Skeletal muscle satellite cell (primary cell): ENCODE measurements around the gene RAB15.

Experiments used
- H3K27me3 ChIP-seq: 2 replicates; pipeline ENCODE4 v1.7.0; 2013; ENCODE audit warnings: low read length; ENCODE audit not compliant: control insufficient read depth, insufficient read depth
- H3K36me3 ChIP-seq: 2 replicates; pipeline ENCODE4 v1.7.0; 2013; ENCODE audit warnings: mild to moderate bottlenecking, control low read depth, low read length; ENCODE audit not compliant: insufficient read depth
- H3K4me1 ChIP-seq: 2 replicates; pipeline ENCODE4 v1.7.0; 2013; ENCODE audit warnings: low read length; ENCODE audit not compliant: control insufficient read depth, insufficient read depth
- H3K4me2 ChIP-seq: 2 replicates; pipeline ENCODE4 v1.7.0; 2013; ENCODE audit warnings: mild to moderate bottlenecking, low read length
- H3K4me3 ChIP-seq: 2 replicates; pipeline ENCODE4 v1.7.0; 2013; ENCODE audit warnings: low read length
- H3K9ac ChIP-seq: 2 replicates; pipeline ENCODE4 v1.7.0; 2013; ENCODE audit warnings: mild to moderate bottlenecking, low read depth, low read length, moderate library complexity
- H3K9me3 ChIP-seq: replicated peaks from 2 replicates; pipeline ENCODE4 v1.7.0; 2013; ENCODE audit warnings: mild to moderate bottlenecking, control low read depth, low read length

RAB15 gene

GRCh38 chr14:64986648-64987437, 14.7 kb upstream of the RAB15 start, which contains the start of gene FNTB:
Gene FNTB (plus strand): TSS chr14:64986895. CDS start chr14:64986954, 59 bp downstream.
- Histone ChIP-seq H3K4me1 (peaks cover 8% of the 10 kb centered on the region), H3K9me3 (no peaks in the 10 kb centered on the region), H3K9ac (peak within 1 kb of the TSS; percentile 88), H3K4me3 (peak within 1 kb of the TSS; percentile 83), H3K4me2 (peak within 1 kb of the TSS; percentile 86), H3K36me3 (no peaks in the 10 kb centered on the region), H3K27me3 (no peaks in the 10 kb centered on the region)

GRCh38 chr14:64983439-64984310, 11.5 kb upstream of the RAB15 start:
- peak overlapping the region; percentile 64 for H3K4me3 ChIP-seq
- peak overlapping the region; percentile 56 for H3K9ac ChIP-seq
- H3K27me3 ChIP-seq: no peaks in the 10 kb centered on the region
- H3K4me1 ChIP-seq: peaks cover 8% of the 10 kb centered on the region
- H3K9me3 ChIP-seq: no peaks in the 10 kb centered on the region
- H3K4me2 ChIP-seq: peak overlapping the region; percentile 92
- no peaks in the 10 kb centered on the region for H3K36me3 ChIP-seq

DNA sequence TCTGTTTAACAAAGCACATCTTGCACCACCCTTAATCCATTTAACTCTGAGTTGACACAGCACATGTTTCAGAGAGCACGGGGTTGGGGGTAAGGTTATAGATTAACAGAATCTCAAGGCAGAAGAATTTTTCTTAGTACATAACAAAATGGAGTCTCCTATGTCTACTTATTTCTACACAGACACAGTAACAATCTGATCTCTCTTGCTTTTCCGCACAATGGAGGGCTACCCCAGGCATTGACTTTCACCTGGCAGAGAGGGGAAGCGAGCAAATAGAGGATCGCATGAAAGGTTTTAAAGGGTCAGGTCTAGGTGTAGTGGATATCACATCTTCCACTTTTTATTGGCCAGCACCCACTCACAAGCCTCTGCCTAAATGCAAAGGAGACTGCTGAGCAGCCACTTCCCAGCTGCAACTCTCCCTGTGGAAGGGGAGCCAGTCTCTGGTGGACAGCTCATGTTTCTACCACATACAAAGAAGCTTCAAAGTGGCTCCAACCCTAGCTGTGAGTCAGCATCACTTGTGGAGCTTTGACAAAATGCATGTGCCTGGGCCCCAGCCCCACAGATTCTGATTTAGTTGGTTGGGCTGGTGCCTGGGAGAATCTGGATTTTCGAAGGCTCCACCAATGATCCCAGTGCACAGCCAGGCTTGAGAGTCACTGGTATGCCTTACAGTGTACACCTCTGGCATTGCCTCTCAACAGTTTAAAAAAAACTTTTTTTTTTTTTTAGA, 7.4 kb upstream of the RAB15 start:
- peaks cover 8% of the 10 kb centered on the region for H3K27me3 ChIP-seq
- no peak overlapping the region for H3K4me3 ChIP-seq
- no peaks in the 10 kb centered on the region for H3K9me3 ChIP-seq
- H3K36me3 ChIP-seq: no peaks in the 10 kb centered on the region
- peaks cover 3% of the 10 kb centered on the region for H3K4me1 ChIP-seq
- H3K9ac ChIP-seq: no peak overlapping the region
- no peak overlapping the region for H3K4me2 ChIP-seq

DNA sequence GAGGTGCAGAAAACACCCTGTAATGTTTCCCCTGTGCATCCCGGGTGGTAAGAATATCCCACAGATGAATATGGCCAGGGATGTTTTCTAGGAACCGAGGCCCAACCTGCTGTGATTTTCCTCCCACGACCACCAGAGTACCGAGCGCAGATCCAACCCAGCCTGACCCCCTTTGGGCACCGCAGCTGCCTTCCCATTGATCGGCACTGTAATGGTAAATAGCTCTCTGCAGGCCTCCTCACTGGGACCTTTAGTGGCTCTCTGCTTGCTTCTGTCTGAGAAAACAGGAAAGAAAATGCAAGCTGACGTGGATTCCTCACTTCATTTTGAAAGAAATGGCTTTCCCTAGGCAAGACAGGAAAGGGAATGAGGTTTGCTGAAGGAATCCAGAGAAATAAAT, 2.4 kb upstream of the RAB15 start:
- Histone ChIP-seq H3K4me1 (peaks cover 2% of the 10 kb centered on the region), H3K4me2 (no peak overlapping the region), H3K9ac (no peak overlapping the region), H3K4me3 (no peak overlapping the region), H3K36me3 (no peaks in the 10 kb centered on the region), H3K9me3 (no peaks in the 10 kb centered on the region), H3K27me3 (peaks cover 8% of the 10 kb centered on the region)

DNA sequence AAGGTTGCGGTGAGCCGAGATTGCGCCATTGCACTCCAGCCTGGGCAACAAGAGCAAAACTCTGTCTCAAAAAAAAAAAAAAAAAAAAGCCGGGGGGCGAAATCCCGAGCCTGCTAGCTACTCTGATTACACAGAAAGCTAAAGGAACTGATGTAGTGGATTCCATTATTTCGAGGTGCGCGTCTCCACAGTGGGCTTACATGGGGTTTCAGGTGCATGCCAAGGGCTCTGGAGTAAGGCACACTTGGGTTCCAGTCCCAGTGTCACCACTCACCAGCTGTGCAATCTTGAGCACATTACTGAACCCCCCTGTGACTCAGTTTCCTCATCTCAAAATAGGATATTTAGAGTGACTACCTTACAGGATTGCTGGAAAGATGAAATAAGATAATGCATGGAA, 1.7 kb upstream of the RAB15 start:
- Histone ChIP-seq H3K4me2 (no peak overlapping the region), H3K9me3 (no peaks in the 10 kb centered on the region), H3K4me1 (peaks cover 4% of the 10 kb centered on the region), H3K9ac (no peak overlapping the region), H3K27me3 (peaks cover 8% of the 10 kb centered on the region), H3K36me3 (no peaks in the 10 kb centered on the region), H3K4me3 (no peak overlapping the region)

DNA sequence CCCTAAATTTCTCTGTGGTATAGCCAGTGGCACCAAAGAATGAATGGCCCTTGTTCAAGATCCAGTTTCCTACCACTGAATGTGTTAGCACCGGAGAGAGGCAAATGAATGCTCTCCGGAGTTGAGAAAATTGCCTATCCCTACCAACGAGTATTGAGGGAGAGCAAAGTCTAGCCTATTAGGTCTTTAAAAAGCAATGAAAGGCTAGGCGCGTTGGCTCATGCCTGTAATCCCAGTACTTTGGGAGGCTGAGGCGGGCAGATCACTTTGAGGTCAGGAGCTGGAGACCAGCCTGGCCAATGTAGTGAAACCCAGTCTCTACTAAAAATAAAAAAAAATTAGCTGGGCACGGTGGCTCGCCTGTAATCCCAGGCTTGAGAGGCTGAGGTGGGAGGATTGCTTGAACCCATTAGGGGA, 898 bp upstream of the RAB15 start:
- Histone ChIP-seq H3K4me3 (no peak overlapping the region), H3K9me3 (no peaks in the 10 kb centered on the region), H3K9ac (peak overlapping the region; percentile 82), H3K4me2 (peak overlapping the region; percentile 96), H3K4me1 (peaks cover 11% of the 10 kb centered on the region), H3K27me3 (peaks cover 8% of the 10 kb centered on the region), H3K36me3 (no peaks in the 10 kb centered on the region)

DNA sequence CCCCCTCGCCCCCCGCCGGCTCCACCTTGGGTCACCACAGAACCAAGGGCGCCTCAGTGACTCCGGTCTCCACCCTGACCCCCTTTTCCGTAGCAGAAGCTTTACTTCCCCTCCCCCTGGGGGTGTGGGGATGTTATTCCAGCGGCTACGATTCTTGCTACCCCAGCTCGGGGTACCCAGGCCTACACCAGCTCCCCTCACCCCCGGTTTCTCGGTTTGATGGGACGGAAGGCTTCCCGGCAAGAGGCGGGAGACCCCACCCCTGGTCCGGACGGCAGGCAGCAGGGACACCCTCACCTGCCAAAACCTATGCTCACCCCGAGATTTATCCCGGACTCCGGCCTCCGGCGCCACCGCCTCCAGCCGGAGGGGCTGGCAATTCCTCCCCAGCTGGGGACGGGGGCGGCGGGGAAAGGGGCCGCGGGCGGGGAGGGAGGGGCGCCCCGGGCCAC, 619 bp downstream of the RAB15 start:
- Histone ChIP-seq H3K27me3 (no peaks in the 10 kb centered on the region), H3K4me2 (peak overlapping the region; percentile 96), H3K4me1 (peaks cover 11% of the 10 kb centered on the region), H3K9ac (peak overlapping the region; percentile 82), H3K9me3 (no peaks in the 10 kb centered on the region), H3K36me3 (no peaks in the 10 kb centered on the region), H3K4me3 (peak overlapping the region; percentile 87)

DNA sequence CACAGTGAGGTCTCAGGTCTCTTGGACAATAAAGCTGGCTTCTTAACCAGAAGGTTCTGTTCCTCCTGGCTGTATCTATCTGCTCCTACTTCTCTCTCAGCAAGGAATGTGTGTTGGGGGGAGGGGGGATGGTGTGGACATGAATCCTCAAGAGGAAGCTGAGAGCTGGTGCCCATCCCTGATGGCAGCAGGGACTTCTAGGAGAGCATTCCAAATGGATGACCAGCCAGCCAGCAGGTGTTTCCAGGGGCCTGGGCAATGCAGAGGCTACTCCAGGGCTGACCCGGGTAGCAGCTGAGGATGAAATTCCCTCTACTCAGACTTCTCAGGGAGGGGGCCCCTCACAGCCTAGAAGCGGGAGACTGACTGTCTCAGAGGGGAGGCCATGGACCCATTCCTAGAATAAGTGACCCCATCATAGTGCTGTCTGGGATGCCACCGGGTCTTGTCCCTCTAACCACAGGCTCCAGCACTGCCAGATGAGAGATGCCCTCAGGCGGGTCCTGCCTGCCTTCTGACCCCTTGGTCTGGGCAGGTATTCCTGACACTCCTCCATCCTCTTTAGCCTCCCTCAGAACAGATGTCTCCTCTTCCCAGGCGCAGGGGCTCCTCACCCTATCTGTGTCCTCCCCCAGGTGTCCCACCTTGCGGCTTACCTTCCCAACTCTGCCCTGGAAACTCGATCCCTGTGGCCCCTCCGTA, 1.2 kb downstream of the RAB15 start:
- H3K4me2 ChIP-seq: peak overlapping the region; percentile 96
- H3K9me3 ChIP-seq: no peaks in the 10 kb centered on the region
- peak overlapping the region; percentile 82 for H3K9ac ChIP-seq
- peaks cover 11% of the 10 kb centered on the region for H3K4me1 ChIP-seq
- H3K27me3 ChIP-seq: no peaks in the 10 kb centered on the region
- H3K4me3 ChIP-seq: peak overlapping the region; percentile 87
- H3K36me3 ChIP-seq: no peaks in the 10 kb centered on the region

- Histone ChIP-seq H3K9ac (no peak overlapping the region), H3K4me1 (peaks cover 11% of the 10 kb centered on the region), H3K4me3 (no peak overlapping the region), H3K9me3 (no peaks in the 10 kb centered on the region), H3K27me3 (no peaks in the 10 kb centered on the region), H3K36me3 (no peaks in the 10 kb centered on the region), H3K4me2 (no peak overlapping the region)
Observed at GRCh38 chr14:64970041-64970440, 2.1 kb downstream of the RAB15 start.

GRCh38 chr14:64968651-64969050, 3.5 kb downstream of the RAB15 start:
- H3K9ac ChIP-seq: no peak overlapping the region
- H3K4me2 ChIP-seq: no peak overlapping the region

More at GRCh38 chr14:64968651-64969050, 3.5 kb downstream of the RAB15 start:
- Histone ChIP-seq H3K9me3 (no peaks in the 10 kb centered on the region), H3K27me3 (no peaks in the 10 kb centered on the region), H3K36me3 (no peaks in the 10 kb centered on the region), H3K4me3 (no peak overlapping the region), H3K4me1 (peaks cover 11% of the 10 kb centered on the region)
